Activated CD8-positive, alpha-beta memory T cell treated with anti-CD3 and anti-CD28 coated beads for 24 hours (primary cell): ENCODE data around the gene DOCK2.
"Not testable (repeated sequence)": the region's sequence is repeated elsewhere in the genome, so short reads cannot be mapped to it uniquely, and the experiment has no call there.

ENCODE experiments used
- DNase-seq: peaks from one replicate; pipeline ENCODE4 v3.0.0-alpha.2; 2020

DOCK2 gene

DNA sequence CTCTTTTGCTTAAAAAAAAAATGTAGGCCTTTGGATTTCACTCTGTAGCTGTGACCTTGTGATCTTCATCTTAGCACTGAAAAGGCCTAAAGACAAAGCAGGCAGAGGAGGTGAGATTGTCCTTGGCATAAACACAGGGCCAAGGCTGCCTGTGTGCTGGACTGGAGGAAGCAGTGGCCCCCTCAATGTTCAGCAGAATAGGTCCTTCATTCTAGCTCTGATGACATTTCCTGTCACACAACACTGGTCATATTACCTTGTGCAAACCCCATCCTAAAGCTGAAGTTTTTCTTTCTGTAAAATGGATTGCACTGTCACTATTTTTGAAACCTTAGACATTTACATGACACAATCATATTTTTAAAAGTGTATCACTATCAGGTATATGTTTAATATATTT lies 195.8 kb downstream of the DOCK2 start:
- no peak for DNase-seq

DNA sequence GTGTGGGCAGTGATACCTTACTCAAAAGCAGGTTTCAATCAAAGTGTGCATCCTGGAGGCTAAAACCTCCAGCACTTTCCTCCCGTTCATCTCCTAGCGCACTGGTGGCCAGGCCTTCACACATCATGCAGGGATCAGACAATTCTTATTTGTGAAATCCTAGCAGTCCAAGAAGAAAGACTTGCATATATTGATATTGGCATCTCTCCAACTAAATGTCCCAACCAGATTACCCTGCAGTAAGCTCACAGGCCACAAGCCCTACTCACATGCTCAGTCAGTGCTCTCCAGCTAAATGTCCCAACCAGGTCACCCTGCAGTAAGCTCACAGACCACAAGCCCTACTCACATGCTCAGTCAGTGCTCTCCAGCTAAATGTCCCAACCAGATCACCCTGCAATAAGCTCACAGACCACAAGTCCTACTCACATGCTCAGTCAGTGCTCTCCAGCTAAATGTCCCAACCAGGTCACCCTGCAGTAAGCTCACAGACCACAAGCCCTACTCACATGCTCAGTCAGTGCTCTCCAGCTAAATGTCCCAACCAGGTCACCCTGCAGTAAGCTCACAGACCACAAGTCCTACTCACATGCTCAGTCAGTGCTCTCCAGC lies 196.7 kb downstream of the DOCK2 start:
- DNase-seq: not testable (repeated sequence)

DNA sequence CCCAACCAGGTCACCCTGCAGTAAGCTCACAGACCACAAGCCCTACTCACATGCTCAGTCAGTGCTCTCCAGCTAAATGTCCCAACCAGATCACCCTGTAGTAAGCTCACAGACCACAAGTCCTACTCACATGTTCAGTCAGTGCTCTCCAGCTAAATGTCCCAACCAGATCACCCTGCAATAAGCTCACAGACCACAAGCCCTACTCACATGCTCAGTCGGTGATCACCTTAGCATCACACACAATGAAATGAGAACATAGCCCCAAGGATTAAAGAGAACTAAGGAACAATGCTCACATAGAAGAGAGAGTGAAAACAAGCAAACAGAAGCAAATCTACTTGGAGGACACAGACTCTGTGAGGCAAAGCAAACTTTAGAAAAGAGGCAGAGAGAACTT lies 197.5 kb downstream of the DOCK2 start:
- DNase-seq: not testable (repeated sequence)

DNA sequence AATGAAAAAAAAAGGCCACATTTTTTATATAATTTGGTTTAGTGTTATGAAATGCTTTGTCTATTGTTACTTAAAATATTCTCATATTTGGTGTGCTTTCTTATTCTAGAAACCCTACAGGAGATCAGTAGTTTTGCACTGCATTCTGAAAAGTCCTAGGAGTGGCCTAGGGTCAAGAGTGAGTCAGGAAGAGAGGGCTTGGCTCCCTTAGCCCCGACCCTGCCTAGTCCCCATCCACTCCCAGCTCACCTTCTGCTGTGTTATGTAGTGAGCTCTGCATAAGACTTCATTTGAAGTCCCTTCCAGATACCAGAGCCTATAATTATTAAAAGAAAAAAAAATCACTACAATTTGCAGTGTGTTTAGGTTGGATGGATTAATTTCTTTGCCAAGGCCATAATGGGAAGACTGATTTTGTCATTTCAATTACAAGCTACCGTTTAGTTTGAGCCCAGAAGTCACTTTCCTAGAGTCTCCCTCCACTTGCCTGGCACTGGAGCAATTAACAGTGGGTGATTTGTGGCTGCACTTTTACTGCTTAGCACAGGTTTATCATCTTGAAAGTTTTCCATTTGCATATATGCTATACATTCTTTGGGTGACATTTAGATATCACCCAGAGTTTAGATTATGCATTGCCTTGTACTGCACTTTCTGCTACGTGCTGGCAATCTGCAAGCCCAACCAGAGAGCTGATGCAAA lies 199.9 kb downstream of the DOCK2 start:
- DNase-seq: no peak

DNA sequence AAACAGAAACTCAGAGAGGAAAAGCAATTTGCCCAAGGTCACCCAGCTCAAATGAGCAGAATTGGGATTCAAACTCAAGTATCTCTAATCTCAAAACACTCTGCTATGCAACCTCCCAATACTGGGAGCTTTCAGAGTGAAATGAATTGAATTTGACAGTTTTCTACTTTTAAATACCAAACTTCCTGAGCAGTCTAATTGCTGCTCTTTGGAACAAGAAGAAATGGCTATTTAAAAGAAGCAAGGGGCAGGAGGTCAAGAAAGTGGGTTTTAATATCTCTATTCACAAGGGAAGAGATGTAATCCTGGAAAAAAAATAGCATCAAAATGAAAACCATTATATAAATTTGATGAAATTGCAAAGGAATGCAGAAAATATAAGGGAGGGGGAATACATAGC lies 200.6 kb downstream of the DOCK2 start:
- no peak for DNase-seq

DNA sequence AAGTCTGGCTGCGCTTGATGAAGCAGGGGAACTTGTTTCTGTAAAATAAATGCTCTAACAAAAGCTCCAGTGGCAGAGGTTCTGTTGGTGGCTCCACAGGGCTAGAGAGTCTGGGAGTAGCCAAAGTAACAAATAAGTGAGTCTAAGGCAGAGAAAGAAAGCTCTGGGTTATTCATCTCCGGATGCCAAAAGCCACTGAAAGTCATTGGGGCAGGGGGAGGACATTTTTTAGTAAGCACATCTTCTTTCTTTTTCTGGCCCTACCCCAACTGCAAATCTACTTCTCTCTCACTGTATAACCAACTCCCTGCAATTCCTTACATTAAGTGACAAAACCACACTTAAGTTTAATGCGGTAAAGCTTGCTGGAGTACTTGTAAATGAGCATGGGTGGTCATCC lies 201.6 kb downstream of the DOCK2 start:
- DNase-seq: no peak

DNA sequence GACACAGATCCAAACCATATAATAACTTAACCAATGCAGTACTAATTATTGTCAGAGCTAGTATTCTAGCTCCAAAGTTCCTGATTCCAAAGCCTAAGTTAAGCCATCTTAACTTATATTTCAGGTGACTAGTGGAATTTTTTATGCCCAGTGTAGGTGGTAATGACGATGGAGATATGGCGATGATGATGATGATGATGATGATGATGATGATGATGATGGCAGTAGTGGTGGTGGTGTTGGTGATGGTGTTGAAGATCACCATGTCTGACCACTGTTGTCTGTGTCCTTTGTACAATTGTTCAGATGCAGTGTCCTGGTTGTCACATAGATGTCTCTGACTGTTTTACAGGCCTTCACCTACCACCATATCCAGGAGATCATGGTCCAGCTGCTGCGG lies 203.3 kb downstream of the DOCK2 start:
- no peak for DNase-seq

DNA sequence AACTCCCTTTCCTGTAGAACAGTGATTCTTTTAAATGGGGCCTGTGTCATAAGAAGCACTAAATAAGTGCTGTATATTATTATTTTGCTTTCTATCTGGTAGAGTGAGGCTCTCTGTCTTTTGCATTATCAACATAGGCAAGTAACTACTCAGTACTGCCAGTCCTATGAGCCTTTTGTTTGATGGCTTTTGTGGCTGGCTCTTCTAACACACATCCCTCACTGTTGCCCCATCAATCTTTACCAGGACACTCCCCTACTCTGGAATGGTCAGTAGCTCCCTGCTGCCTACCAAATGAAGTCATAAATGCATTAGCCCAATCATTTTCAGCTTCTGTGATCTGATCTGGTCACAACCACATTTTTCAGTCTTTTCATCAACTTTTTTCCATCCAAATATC lies 205.6 kb downstream of the DOCK2 start:
- DNase-seq: no peak

DNA sequence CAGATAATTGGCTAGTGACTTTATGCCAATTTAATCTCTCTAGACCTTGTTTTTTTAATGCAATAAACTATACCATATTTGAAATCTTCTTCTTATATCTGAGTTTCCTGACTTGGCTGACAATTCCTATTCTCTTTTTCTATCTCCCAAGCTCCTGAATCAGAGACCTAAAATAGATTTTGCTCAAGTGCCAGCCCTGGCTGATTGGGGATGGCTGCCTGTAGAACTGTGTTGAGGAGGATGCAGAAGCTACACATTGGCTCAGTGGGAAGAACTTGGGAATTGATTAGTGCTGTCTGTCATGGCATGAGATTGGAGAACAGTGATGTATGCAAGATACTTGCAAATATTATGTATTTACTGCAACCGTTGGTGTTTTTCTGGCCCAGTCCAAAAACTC lies 210.4 kb downstream of the DOCK2 start:
- DNase-seq: no peak

DNA sequence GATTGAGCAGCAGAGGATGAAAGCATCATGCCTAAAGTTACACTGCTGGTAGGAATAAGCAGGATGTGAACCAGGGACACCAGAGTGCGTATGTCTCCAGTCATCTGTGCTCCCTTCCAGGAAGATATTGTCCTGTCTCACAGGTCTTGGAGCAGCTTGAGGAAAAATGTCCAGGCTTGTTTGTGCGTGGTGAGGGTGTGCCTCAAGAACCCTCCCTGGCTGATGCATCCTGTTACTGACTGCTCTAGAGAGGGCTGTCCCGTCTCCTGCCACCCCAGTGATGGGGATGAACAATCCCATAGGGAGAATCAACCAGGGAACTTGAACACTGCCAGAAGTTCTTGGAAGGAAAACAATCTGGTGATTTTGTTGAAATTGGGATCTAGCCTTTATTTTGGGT lies 211.2 kb downstream of the DOCK2 start:
- no peak for DNase-seq

DNA sequence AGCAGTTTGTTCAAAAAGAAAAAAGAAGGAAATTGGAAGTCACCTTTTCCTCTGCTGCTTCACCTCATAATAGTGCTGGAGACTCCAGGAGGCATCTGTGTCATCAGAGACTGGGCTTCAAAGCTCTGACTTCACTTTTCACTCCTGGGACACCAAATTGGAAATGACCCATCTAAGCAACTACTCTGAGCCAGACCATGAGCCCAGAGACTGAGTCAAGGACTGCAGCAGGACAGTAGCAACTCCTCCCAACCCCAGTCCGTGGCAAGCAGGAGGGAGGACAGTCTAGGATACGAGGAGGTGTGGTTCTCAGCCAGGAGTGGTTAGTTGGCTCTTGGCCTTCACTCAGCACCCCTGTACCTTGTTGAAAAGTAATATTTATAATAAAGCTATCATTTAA lies 211.7 kb downstream of the DOCK2 start:
- DNase-seq: no peak

DNA sequence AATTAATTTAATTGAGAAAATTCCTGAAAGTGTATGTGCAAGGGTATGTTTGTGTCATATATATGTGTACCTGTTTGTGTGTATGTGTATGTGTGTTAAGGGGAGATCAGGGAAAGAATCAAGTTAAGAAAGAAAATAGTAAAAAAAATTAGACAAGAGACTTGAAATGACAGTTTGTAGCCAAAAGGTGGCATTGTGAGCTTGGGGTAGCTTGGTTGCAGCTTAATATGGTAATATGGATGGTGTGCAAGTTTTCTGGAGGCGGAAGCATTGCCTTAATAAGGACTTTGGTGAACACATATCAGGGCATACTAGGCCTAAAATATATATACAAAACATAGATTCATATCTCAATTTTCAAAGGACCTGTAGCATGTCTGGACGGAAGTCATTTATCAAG lies 213.3 kb downstream of the DOCK2 start:
- no peak for DNase-seq

DNA sequence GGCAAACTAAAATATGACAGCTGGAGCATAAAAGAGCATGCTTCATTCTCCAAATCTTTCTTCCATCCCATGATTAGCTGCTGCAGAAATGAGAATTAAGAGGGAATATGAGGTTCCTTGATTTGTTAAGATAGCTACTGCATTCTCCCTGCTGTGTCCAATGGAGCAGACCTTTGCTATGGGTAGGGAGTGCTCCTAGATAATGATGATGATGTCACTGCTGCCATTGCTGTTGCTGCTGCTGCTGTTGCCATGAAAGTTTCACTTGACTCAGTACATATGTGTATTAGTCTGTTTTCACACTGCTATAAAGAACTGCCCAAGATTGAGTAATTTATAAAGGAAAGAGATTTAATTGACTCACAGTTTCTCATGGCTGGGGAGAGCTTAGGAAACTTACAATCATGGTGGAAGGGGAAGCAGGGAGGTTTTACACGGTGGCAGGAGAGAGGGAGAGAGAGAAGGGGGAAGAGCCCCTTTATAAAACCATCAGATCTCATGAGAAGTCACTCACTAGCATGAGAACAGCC lies 214.3 kb downstream of the DOCK2 start:
- no peak for DNase-seq

DNA sequence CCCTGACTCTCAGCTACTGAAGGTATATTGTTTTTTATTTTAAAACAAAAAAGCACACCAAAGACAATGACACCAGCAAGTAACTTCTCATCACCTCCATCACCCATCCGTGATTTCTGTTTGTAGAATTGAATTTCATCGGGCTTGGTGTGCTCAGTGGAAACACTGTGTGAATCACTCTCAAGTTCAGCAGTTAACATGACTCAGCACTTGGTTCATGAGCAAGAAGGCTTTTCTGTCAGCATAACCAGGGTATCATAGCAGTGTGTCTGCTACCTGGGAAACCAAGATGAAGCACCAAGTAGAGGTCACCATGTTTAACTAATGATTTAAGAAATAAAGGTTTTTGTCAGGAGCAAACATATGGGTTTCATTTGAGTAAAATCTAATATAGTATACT lies 219.5 kb downstream of the DOCK2 start:
- DNase-seq: no peak

DNA sequence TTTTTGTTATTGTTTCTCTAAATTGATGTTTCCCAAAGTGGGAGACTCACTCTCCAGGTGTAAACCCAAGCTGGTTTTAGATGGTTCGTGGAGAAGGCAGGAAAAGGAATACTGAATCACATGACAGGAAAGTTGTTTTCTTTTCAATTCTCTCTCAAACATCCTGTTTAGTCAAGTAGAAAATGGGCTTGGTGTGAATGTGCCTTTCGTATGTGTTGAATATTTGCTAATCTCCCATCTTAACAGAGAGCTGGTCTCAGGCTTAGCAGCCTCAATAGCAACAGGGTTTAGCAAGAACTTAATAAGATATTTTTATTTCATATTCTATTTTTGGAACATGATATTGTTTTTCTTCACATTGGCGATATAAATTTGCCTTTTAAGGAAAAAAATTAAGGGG lies 223.5 kb downstream of the DOCK2 start:
- DNase-seq: no peak

DNA sequence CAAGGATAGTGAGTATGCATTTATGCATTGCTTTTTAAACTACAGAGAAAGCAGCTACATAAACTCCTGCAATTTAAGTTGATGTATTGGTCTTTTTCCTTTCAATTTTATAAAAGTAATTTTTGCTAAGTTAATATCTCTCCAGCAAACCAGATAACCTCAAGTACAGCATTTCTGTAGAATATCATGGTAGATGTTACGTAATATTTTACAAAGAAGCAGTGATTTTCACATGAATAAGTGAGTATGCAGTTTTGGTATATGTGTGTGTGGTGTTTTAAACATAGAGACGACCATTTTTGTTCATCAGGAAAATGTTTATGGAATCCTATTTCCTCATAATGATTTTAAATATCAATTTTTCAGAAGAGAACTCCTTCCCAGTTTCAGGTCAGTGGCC lies 224.4 kb downstream of the DOCK2 start:
- DNase-seq: no peak

DNA sequence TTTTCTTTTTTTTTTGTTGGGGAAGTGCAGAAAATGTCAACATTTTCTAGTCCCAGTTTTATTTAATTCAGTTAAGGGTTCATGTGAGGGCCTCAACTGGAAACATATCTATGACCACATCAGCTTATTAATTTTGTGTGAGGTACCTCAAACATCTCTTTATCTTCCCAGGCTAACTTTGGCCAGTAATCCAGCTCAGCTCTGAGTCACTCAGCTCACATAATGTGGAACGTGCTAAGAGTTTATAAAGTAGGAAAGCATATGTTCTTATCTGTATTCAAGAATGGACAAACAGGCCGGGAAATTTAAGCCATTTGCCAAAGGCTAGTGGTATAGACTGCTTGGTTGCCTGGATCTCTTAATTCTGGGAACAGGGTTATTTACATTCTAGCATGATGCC lies 224.9 kb downstream of the DOCK2 start:
- no peak for DNase-seq

DNA sequence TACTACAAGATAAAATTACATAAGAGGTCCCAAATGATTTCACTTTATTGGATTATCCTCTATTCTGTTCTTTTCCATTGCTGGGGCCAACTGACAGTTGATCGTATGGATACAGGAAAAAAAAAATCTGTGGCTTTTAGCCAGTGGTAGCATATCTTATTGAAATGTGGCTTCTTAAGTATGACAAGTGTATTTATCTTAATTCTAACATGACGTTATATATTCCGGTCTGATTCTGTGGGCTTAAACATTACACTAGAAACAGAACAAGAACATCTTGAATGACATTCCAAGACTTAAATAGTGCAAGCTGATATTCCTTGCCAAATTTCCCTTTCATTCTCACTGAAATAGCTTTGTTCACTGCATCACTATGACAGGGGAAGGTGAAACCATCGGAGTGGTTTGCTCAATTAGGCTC lies 225.3 kb downstream of the DOCK2 start:
- no peak for DNase-seq

DNA sequence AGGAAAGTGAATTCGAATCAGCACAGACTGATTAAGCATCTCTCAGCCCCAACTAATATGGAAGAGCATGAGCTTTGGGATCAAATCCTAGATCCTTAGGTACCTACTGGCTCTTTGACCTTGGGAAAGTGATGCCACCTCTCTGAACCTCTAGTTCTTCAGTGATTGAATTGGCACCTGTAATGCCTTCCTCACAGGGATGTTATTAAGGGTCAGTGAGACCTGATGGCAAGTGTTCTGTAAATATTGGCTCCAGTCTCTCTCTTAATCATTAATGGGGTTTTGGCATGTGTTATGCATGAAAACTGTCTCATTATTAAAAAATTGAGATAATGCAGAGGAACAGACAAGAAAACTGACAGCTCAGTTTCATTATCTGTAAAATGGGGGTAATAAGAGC lies 227.4 kb downstream of the DOCK2 start:
- no peak for DNase-seq

DNA sequence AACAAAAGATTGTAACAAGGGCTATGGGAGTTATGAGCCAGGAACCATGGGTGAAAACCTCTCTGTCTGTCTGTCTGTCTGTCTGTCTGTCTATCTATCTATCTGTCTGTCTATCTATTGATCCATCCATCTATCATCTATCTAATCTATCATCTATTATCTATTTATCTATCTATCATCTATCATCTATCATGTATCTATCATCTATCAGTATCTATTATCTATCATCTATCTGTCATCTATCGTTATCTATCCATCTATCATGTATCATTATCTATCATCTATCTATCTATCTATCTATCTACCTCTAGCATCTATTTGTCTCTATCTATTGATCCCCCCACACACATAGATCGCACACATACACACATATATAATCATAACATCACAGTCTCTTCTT lies 230.3 kb downstream of the DOCK2 start:
- DNase-seq: no peak

DNA sequence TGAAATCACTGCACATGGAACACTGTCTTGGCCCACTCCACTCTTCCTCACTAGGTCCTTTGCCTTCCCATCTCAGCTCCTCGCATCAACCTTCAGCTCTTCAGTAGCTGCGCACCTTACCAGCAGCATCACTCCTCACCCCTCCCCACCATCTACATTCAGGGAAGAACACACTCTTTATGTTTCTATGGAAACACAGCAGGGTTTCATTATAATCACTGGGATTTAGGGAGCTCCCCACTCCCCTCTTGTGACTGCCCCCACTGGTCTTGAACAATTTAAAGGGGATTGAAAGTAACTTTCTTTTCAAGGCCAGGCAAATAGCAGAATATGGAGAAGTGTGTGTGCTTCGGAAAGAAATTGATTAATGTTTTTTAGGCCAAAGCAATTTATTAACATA lies 232.0 kb downstream of the DOCK2 start:
- no peak for DNase-seq

DNA sequence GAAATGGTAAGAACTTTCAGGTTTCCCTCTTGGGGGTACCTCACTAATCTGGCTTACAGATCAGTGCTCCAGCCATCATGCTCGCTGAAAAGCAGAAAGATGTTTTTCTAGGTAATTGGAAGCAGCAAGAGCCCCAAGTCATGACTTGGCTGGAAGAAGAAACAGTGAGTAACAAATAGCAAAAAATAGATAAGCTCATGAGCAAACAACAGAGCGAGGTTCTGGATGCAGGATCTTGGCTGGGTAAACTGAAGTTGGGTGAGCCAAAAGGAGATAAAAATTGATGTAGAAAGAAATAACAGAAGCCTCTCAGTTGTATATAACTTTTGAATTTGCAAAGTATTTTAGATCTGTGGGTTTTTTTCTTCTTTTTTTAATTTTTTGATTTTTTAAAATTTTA lies 233.1 kb downstream of the DOCK2 start:
- DNase-seq: no peak

DNA sequence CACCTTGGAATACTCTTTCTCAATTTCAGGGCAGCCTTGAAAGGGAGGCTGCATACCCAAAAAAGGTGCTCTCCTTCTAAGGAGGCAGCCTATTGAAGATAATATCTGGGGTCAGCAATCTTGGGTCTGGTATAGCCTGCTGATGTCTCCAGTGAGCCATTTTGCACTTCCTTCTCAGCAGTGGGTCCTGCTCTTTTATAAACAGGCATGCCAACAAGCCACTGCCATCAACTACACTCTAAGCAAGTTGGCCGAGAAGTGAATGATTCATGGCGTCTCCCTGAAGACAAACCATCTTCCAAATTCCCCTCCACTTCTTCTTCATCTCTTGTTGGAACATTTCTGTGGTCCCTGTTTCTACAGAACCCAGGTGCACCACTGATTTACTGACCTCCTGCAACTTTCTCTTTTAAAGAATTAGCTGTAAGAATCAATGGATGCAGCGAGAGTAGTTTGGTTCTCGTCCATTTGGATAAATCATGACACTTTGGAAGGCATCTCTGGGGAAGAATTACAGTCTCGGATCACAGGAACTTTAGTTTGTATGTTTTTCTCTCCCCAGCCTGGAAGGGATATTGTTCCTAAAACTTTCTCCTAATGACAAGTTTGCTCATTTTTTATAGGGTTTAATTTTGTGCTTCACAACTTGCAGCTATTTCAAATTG lies 234.9 kb downstream of the DOCK2 start:
- DNase-seq: no peak

DNA sequence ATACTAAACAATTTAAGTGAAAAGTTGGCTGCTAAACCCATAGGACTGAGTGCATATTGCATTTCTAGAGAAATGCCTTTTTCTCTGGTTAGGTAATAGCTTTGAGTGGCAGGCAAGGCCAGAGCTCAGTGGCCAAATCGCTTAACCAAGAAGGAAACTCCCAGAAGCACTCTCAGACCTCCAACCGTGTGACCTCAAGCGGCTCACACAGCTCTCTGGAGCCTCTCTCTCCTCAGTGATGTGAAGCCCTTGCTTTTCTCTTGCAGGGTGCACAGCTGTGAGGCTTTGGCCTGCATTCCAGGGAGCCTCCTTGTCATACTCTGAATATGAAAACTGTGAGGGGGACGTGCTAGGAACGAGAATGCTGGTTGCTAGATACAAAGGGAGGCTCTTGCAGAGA lies 236.6 kb downstream of the DOCK2 start:
- DNase-seq: no peak
